Fibroblast of lung (primary cell): ENCODE data around the gene MEN1.

Experiments
- EZH2 ChIP-seq: IDR thresholded peaks from 2 replicates; pipeline ENCODE4 v1.5.1; 2012; ENCODE audit warnings: low read length, control low read depth, mild to moderate bottlenecking; ENCODE audit errors: missing control alignments
- TF ChIP-seq, protein P1 (sequence below), 2 donors: IDR thresholded peaks in 1 of 2; conservative IDR thresholded peaks in 1 of 2; 1 replicate in 1 of 2; 2 replicates in 1 of 2; pipeline ENCODE4 v1.5.1; 2011 to 2012; ENCODE audit warnings: low read length in 2 of 2, control low read depth in 1 of 2, inconsistent platforms in 1 of 2, low read depth in 1 of 2, mild to moderate bottlenecking in 1 of 2

DNA sequence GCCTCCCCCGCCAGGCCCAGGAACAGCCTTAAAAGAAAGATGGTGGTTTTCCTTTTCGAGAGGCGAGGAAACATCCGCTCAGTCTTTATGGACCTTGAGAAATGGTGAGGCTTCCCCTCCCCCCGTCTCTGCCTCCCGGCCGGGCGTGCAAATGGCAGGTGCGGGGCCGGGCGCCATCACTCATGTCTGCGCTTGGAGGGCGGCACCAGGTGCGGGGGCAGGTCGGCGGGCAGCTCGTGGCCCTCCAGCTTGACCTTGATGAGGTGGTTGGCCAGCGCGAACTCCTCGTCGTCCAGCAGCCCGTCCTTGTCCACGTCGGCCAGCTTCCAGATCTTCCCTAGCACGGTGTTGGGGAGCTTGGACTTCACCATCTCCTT lies 43.8 kb upstream of the MEN1 start:
- no peak for TF ChIP-seq EZH2
- TF ChIP-seq, protein P1, sequence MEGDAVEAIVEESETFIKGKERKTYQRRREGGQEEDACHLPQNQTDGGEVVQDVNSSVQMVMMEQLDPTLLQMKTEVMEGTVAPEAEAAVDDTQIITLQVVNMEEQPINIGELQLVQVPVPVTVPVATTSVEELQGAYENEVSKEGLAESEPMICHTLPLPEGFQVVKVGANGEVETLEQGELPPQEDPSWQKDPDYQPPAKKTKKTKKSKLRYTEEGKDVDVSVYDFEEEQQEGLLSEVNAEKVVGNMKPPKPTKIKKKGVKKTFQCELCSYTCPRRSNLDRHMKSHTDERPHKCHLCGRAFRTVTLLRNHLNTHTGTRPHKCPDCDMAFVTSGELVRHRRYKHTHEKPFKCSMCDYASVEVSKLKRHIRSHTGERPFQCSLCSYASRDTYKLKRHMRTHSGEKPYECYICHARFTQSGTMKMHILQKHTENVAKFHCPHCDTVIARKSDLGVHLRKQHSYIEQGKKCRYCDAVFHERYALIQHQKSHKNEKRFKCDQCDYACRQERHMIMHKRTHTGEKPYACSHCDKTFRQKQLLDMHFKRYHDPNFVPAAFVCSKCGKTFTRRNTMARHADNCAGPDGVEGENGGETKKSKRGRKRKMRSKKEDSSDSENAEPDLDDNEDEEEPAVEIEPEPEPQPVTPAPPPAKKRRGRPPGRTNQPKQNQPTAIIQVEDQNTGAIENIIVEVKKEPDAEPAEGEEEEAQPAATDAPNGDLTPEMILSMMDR (conservative IDR thresholded peaks at IDR 0.05 in 1 of 2, IDR thresholded peaks at IDR 0.05 in 1 of 2; ENCODE audit: low read depth in 1 of 2, low read length in 2 of 2) = no peak
